NCI-H82 (cell line): Measurements from ENCODE around the gene XYLT2.

Experiments used
- DNase-seq: peaks from one replicate; lab custom pipeline; 2025; lab: John Stamatoyannopoulos, UW

XYLT2 gene

GRCh38 chr17:50319306-50320004 is 26.5 kb upstream of the XYLT2 start:
- DNase-seq, result no peak

- DNase-seq, result no peak
Measured at GRCh38 chr17:50322271-50322670, 23.7 kb upstream of the XYLT2 start.

DNA sequence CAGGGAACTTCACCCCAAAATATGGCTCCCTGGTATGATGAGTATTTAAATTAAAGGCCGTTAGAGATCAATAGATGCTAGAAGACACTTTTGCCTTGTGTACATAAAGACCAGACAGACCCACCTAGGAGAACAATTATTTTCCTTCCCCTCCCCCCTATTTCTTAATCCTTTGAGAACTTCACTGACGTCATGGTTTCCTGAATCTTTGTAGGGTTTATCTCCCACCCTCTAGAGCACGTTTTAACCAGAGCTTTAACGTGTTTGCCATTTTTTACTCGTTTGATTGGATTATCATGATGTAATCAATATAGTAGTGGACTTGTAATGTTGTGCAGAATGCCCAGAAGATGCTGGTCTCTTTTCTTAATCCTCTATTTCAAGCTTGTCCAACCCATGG is 22.9 kb upstream of the XYLT2 start:
- DNase-seq, result peak; percentile 73

- DNase-seq, result no peak
Measured at GRCh38 chr17:50325906-50326305, 20.0 kb upstream of the XYLT2 start.

GRCh38 chr17:50326831-50327364 is 19.0 kb upstream of the XYLT2 start:
- no peak for DNase-seq

GRCh38 chr17:50328363-50329325 is 17.3 kb upstream of the XYLT2 start:
- DNase-seq, result no peak

- no peak for DNase-seq
Measured at GRCh38 chr17:50329716-50330115, 16.2 kb upstream of the XYLT2 start.

DNA sequence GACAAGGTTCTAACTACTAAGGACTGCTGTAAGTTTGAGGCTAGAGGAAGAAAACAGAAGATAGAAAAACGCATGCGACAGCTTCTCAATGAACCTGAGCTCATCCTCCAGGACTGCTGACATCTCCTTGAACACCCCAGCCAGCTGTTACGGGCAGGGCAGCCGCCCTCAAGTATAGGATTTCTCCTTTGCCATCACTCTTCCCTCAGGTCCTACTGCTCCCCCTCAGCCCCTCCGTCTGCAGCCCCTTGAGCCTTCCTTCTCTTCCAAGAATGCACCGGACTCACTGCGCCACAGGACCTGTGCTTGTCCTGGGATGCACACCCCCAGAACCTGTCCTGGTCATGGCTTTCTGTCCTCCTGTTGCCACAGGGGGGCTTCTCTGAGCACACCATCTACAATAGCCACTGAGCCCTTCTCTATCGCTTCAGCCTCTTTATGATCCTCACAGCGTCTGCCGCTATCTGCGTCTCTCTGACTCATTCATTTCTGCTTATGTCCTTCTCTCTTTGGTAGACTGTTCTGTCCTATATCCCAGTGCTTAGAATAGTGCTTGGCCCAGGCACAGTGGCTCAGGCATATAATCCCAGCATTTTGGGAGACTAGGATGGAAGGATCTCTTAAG is 15.7 kb upstream of the XYLT2 start:
- no peak for DNase-seq

DNA sequence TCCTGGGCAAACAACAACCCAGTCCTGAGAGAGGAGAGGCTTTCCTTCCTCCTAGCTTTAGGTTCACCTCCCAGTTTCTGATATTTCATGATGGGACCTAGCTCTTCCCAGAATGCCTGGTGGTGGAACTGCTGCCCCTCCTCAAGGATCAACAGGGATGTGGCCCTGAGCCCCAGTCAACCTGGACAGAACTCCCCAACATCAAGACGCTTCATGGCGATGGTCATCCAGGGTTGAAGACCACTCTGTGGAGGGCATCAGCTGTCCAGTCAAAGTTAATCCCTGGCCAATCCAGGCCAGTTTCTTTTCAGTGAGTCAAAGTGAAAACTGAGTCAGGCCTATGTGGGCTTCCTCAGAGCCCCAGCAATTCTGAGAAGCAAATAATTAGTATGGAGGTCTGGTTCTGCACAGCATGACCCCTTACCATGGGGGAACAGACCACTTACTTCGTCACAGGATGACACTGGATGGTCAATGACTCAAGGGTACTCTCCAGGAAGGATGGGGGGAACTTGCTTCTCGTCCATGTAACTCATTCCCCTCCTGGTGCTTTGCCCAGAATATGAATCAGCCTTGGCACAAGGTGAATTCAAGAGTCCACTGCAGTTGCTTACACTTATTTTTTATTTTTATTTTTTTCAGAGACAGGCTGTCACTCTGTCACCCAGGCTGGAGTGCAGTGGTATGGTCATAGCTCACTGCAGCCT is 14.7 kb upstream of the XYLT2 start:
- DNase-seq, result no peak

GRCh38 chr17:50332196-50332595 is 13.7 kb upstream of the XYLT2 start:
- no peak for DNase-seq

DNA sequence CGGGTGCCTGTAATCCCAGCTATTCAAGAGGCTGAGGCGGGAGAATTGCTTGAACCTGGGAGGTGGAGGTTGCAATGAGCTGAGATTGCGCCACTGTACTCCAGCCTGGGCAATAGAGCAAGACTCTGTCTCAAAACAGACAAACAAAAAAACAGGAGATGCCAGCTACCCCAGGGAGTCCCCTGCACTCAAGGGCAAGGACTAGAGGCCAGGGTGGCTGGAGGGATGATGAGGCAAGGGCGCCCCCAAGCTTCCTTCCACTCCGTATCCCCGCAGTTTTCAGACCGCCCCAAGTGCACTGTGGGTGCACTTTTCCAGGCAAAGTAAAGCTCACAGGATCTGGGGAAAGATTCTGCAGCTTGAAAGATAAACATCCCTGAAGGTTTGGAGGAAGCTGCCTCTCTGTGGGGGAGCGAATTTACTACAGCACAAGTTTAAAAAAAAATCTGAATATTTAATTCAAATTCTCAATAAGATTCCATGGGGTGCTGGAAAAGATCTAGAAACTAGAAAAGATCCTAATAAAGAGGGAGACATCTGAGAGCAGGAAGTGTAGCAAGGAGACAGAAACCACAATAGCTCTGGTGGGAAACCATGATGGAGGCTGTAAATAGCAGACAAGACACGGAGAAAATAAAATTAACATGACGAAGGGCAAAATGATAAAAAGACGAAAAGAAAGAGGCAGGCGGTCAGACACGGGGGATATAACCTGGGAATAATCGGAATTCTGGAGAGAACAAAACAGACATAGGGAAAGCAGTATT is 12.5 kb upstream of the XYLT2 start:
- DNase-seq, result peak; percentile 39

DNA sequence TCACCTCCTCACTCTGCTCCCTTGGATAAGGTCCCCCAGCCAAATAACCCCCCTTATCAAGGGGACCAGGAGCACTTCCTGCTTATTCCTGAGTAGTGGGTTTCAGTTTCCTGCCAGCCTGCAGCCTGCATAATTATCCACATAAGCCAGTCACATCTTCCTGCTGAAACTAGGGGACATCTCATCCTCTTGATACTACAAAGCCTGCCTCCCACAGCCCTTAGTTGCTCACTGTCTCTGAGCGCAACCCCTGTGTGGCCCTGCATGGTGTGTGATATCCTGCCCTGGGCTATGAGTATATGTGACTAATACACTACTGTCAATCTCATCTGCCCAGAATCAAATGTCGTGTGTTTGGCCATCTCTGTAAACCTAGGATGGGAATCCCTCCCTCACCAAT is 8.0 kb upstream of the XYLT2 start:
- no peak for DNase-seq

DNA sequence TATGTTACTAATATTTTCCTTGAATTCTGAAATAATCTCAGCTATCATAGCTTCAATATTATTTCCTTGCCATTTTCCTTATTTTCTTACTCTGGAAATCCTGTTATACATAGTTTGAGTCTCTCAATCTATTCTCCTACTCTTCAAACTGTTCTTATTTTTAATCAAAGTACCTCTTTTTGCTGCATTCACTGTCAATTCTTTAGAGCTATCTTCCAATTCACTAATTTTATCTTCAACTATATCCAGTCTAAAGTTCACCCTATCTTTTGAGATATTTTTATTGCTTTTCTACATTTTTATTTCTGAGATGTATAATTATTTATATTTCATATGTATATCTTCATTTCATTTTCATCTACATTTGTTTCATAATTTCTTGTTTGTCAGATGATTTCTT is 7.3 kb upstream of the XYLT2 start:
- DNase-seq, result no peak

GRCh38 chr17:50339381-50339780 is 6.5 kb upstream of the XYLT2 start:
- DNase-seq, result no peak

DNA sequence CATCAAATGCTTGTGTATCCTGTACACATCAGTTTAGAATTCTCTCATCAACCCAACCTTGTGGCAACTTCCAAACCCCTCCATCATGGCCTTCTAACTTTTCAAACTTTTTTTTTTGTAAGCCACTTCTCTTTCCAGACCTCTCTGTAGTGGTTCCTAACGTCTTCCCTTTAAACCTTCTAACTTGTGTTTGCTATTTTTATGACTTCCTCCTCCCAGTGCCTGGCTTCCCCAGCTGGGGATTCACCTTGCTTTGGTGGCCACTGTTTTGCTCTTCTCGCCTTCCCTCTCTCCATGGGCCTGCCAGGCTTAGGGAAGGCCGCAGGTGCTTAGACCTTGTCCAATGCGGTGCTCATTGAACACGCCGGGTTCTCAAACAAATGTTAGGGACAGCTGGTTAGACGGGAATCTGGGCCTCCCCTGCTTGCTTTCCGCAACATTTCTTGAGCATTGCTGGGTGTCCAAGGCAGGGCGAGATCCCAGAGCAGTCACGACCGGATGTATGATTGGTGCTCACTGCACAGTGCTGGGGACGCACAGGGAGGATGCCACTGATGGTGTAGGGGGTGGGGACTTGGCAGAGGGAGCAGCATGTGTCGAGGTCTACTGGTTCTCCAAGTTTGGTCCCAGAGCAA is 1.1 kb upstream of the XYLT2 start:
- no peak for DNase-seq

DNA sequence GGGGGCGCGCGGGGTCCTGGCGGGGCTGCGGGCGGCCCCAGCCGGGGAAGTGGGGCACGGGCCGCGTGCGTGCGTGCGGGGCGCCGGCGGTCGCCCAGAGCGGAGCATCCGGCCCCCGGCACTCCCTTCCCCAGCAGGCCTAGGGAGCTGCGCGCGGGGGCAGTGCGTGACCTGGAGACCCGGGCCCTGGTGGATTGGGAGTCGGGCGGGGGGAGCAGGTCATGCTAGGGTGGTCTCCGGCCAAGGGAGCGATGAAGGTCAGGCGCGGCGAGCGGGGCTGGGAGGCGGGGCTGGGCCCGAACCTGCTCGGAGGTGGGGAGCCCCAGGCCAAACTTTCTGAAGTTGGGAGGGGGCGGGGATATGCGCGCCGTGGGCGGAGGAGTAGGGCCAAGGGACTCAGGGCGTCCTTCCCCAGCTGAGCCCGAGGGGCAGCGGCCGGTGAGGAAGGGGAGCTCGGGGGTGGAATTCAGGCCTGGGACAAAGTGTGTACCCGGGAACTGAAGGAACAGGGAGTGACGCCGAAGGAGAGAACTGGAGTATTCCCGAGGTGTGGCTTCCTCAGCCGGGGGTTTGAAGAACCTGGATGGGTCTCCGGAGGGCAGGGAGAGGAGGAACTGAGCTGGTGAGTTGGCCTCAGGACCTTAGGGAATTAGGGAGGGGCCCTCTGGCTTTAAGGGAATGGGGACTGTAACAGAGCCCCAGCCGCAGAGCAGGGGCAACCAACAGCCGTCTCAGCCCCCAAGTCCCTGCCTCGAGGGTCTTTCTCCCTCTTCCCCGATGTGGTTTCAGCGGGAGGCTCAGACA is 589 bp downstream of the XYLT2 start:
- DNase-seq, result peak; percentile 66

DNA sequence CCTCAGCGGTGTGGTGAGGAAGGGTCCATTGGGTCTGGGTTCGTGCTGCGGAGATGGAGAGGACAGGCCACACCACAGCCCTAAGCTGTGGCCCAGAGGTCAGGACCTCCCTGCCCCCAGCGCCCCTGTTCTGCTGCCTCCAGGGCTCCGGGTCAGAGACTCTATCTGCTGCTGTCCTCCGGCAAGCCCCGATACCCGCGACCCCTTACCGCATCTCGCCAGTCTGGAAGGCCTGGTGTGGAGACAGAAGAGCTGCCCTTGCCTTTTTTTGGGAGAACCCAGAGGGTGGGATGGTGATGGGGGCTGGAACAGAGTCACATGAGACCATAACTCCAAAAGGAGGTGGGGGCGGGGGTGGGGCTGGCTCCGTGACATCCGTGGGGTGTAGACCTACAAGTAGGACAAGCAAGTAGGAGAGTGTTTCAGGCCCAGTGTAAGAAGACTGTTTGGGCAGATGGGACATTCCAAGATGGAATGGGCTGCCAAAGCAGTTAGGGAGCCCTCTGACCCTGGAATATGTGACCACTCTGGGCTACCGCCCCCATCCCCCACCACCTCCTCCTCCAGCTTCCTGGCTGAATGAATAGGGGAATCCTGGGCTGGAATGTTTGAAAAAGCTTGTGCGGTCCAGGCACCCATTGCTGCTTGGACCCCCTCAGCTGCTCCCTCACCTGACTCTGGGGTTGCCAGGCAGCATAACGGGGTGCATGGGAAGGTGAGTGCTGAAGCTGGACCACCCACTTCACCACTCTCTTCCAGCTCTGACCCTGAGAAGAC is 1.4 kb downstream of the XYLT2 start:
- DNase-seq, result no peak

DNA sequence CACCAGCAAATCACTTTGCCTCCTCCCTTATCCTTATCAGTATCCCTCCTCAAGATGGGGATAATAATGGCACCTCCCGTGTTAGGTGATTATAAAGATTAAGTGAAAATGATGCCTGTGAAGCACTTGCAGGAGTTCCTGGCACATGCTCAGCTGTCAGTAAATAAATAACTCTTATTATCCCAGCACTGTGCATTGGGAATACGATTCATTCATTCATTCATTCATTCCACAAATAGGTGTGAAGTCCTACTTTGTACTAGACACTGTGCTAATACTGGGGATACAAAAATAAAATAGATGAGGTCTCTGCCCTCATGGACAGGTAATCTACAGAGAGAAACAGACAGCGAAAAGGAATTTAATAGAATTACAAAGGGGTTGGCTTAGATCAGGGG is 2.0 kb downstream of the XYLT2 start:
- peak; percentile 66 for DNase-seq
